K562 (cell line): Measurements from ENCODE around the gene SRSF6. TPM values are rescaled to one million over a fixed set of nuclear protein-coding genes. Genes with fewer than 3 reads are reported as not detected.

Source experiments
- CBFA2T3 ChIP-seq: fragments of 450-650 bp; IDR thresholded peaks from 2 replicates; pipeline ENCODE4 v1.6.1; 2017
- CBX3 ChIP-seq, 2 experiments: IDR thresholded peaks; 1 replicate in 1 of 2; 2 replicates in 1 of 2; pipeline ENCODE4 v1.6.1; 2012; ENCODE audit warnings: inconsistent platforms in 2 of 2, low read length in 2 of 2, borderline replicate concordance in 1 of 2, control low read depth in 1 of 2
- CREM ChIP-seq: IDR thresholded peaks from 2 replicates; pipeline ENCODE4 v1.6.1; 2014; ENCODE audit warnings: antibody characterized with exemption, low read depth
- FOSL1 ChIP-seq: fragments of 200-800 bp; sonication (Bioruptor generic); conservative IDR thresholded peaks from 2 replicates; pipeline ENCODE4 v1.6.1; 2016; ENCODE audit warnings: missing genetic modification characterization, missing compliant biosample characterization
- HDAC1 ChIP-seq, 2 experiments: fragments of 450-650 bp; IDR thresholded peaks; 2 replicates each; pipeline ENCODE4 v1.6.1; 2016 to 2017; ENCODE audit warnings: inconsistent platforms in 1 of 2, mild to moderate bottlenecking in 1 of 2, moderate library complexity in 1 of 2
- NFXL1 ChIP-seq: fragments of 450-650 bp; formaldehyde crosslinking; IDR thresholded peaks from 2 replicates; pipeline ENCODE4 v1.4.0; 2021; ENCODE audit warnings: mild to moderate bottlenecking
- PRPF4 ChIP-seq: fragments of 200-400 bp; formaldehyde crosslinking; IDR thresholded peaks from one replicate; pipeline ENCODE4 v1.6.1; 2017; ENCODE audit warnings: low read length, low read depth, mild to moderate bottlenecking; ENCODE audit not compliant: insufficient read depth, poor library complexity, severe bottlenecking
- SPI1 ChIP-seq: IDR thresholded peaks from 2 replicates; pipeline ENCODE4 v1.6.1; 2011; ENCODE audit warnings: low read depth, low read length, control low read depth, borderline replicate concordance
- TAF15 ChIP-seq: fragments of 200-400 bp; formaldehyde crosslinking; IDR thresholded peaks from 2 replicates; pipeline ENCODE4 v1.6.1; 2017; ENCODE audit warnings: mild to moderate bottlenecking, low read depth, low read length, moderate library complexity
- ZFP36 ChIP-seq: fragments of 150-350 bp; IDR thresholded peaks from 2 replicates; pipeline ENCODE4 v1.6.1; 2018; ENCODE audit warnings: low read length, low read depth; ENCODE audit not compliant: partially characterized antibody
- ZNF175 ChIP-seq: fragments of 200-800 bp; sonication (Bioruptor generic); IDR thresholded peaks from 2 replicates; pipeline ENCODE4 v1.6.1; 2016; ENCODE audit warnings: low read depth, mild to moderate bottlenecking, missing genetic modification characterization, missing compliant biosample characterization
- ZNF217 ChIP-seq: sonication (generic); formaldehyde crosslinking; IDR thresholded peaks from 2 replicates; pipeline ENCODE4 v1.8.0; 2022; ENCODE audit warnings: mild to moderate bottlenecking, missing genetic modification reagents
- ZNF263 ChIP-seq: sonication (generic); formaldehyde crosslinking; IDR thresholded peaks from 2 replicates; pipeline ENCODE4 v1.8.0; 2022; ENCODE audit warnings: mild to moderate bottlenecking, missing genetic modification reagents, borderline replicate concordance
- ZNF408 ChIP-seq: fragments of 250-450 bp; sonication (Bioruptor Pico); IDR thresholded peaks from 2 replicates; pipeline ENCODE4 v1.4.0; 2020; ENCODE audit warnings: low read depth, mild to moderate bottlenecking, moderate library complexity
- ZNF431 ChIP-seq: sonication (generic); formaldehyde crosslinking; IDR thresholded peaks from 2 replicates; pipeline ENCODE4 v1.8.0; 2022; ENCODE audit warnings: mild to moderate bottlenecking, missing genetic modification reagents
- ZNF778 ChIP-seq: fragments of 450-650 bp; formaldehyde crosslinking; IDR thresholded peaks from 2 replicates; pipeline ENCODE4 v1.4.0; 2020; ENCODE audit warnings: mild to moderate bottlenecking, moderate library complexity
- polyA plus RNA-seq, 8 experiments: library from polyadenylated mRNA; depleted of rRNA in 4 of 8; stranded (reverse) in 5 of 8; unstranded in 3 of 8; fragments of >200 nt; fragmentation: Nextera tagmentation in 2 of 8; fragmentation: Illumina TruSeq in 1 of 8; extraction: Ambion mirVana in 2 of 8; extraction: Trizol in 1 of 8; gene quantifications; 2 replicates each; pipeline versions ENCODE4 v1.2.1 to v1.2.3, GENCODE V29; 2011 to 2014; ENCODE audit warnings: inconsistent platforms in 1 of 8, missing spikeins in 1 of 8
- total RNA-seq, 7 experiments: library from RNA; depleted of rRNA in 6 of 7; stranded (reverse); fragments of >200 nt in 6 of 7; fragmentation: Illumina TruSeq in 2 of 7; extraction: Trizol in 2 of 7; gene quantifications; 2 replicates each; pipeline versions ENCODE4 v1.2.1 to v1.2.3, GENCODE V29; 2011 to 2021; ENCODE audit warnings: low replicate concordance in 1 of 7
- TF ChIP-seq, protein P1 (sequence below): sonication (generic); formaldehyde crosslinking; IDR thresholded peaks from 2 replicates; pipeline ENCODE4 v1.4.0; 2020; ENCODE audit warnings: mild to moderate bottlenecking, missing genetic modification reagents
- TF ChIP-seq, protein P2 (sequence below): fragments of 450-650 bp; formaldehyde crosslinking; IDR thresholded peaks from 2 replicates; pipeline ENCODE4 v1.4.0; 2022; ENCODE audit warnings: mild to moderate bottlenecking, moderate library complexity
- TF ChIP-seq, protein P3 (sequence below): fragments of 450-650 bp; IDR thresholded peaks from 2 replicates; pipeline ENCODE4 v1.6.1; 2016; ENCODE audit warnings: mild to moderate bottlenecking
- TF ChIP-seq, protein P4 (sequence below), 2 experiments: fragments of 450-650 bp; conservative IDR thresholded peaks; 2 replicates each; pipeline ENCODE4 v1.6.1; 2017; ENCODE audit warnings: mild to moderate bottlenecking in 2 of 2, moderate library complexity in 2 of 2
- TF ChIP-seq, protein P5 (sequence below): fragments of 450-650 bp; IDR thresholded peaks from 2 replicates; pipeline ENCODE4 v1.6.1; 2016; ENCODE audit warnings: borderline replicate concordance

The SRSF6 gene
- total and polyA plus RNA-seq, 9 of the 15 experiments (the other 6 are each of a cell fraction or from before 2014, with no cell fraction given): 52.4 to 165 (median 117) TPM

DNA sequence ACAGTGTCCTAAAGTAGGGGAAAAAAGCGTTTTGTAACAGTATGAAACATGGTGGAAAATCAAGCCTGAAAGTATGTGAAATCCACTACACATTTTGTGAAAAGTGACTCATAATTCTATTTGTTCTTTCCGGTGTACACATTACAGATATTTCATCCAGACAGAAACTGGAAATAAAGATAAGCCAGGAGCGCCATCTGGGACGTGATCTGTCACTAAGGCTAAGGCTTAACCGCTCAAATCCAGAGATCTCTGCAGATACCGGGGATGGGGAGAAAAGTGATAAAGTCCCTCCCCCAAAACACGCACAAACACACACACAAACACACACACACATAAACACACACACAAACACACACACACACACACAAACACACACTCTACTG, 26.6 kb upstream of the SRSF6 start (continued):
- TF ChIP-seq, protein P1, sequence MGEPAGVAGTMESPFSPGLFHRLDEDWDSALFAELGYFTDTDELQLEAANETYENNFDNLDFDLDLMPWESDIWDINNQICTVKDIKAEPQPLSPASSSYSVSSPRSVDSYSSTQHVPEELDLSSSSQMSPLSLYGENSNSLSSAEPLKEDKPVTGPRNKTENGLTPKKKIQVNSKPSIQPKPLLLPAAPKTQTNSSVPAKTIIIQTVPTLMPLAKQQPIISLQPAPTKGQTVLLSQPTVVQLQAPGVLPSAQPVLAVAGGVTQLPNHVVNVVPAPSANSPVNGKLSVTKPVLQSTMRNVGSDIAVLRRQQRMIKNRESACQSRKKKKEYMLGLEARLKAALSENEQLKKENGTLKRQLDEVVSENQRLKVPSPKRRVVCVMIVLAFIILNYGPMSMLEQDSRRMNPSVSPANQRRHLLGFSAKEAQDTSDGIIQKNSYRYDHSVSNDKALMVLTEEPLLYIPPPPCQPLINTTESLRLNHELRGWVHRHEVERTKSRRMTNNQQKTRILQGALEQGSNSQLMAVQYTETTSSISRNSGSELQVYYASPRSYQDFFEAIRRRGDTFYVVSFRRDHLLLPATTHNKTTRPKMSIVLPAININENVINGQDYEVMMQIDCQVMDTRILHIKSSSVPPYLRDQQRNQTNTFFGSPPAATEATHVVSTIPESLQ (CRISPR knock-in tag): no peak
- TF ChIP-seq, protein P2, sequence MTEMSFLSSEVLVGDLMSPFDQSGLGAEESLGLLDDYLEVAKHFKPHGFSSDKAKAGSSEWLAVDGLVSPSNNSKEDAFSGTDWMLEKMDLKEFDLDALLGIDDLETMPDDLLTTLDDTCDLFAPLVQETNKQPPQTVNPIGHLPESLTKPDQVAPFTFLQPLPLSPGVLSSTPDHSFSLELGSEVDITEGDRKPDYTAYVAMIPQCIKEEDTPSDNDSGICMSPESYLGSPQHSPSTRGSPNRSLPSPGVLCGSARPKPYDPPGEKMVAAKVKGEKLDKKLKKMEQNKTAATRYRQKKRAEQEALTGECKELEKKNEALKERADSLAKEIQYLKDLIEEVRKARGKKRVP (CRISPR knock-in tag): no peak
- no peak for TF ChIP-seq NFXL1 (CRISPR knock-in tag)
- no peak for TF ChIP-seq ZNF175
- TF ChIP-seq SPI1: no peak
- TF ChIP-seq ZNF408: no peak
- no peak for TF ChIP-seq TAF15
- no peak for TF ChIP-seq ZNF431 (CRISPR knock-in tag)
- TF ChIP-seq, protein P3, sequence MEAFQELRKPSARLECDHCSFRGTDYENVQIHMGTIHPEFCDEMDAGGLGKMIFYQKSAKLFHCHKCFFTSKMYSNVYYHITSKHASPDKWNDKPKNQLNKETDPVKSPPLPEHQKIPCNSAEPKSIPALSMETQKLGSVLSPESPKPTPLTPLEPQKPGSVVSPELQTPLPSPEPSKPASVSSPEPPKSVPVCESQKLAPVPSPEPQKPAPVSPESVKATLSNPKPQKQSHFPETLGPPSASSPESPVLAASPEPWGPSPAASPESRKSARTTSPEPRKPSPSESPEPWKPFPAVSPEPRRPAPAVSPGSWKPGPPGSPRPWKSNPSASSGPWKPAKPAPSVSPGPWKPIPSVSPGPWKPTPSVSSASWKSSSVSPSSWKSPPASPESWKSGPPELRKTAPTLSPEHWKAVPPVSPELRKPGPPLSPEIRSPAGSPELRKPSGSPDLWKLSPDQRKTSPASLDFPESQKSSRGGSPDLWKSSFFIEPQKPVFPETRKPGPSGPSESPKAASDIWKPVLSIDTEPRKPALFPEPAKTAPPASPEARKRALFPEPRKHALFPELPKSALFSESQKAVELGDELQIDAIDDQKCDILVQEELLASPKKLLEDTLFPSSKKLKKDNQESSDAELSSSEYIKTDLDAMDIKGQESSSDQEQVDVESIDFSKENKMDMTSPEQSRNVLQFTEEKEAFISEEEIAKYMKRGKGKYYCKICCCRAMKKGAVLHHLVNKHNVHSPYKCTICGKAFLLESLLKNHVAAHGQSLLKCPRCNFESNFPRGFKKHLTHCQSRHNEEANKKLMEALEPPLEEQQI: no peak
- TF ChIP-seq ZNF263 (CRISPR knock-in tag): no peak
- peak; percentile 84 for TF ChIP-seq CBFA2T3
- 0 out of 4 replicates have a peak, but pooled peaks of 1 of the 2 experiments have one; percentile 38 for TF ChIP-seq HDAC1 (IDR thresholded peaks at IDR 0.05)
- no peak for TF ChIP-seq ZFP36
- TF ChIP-seq, protein P4, sequence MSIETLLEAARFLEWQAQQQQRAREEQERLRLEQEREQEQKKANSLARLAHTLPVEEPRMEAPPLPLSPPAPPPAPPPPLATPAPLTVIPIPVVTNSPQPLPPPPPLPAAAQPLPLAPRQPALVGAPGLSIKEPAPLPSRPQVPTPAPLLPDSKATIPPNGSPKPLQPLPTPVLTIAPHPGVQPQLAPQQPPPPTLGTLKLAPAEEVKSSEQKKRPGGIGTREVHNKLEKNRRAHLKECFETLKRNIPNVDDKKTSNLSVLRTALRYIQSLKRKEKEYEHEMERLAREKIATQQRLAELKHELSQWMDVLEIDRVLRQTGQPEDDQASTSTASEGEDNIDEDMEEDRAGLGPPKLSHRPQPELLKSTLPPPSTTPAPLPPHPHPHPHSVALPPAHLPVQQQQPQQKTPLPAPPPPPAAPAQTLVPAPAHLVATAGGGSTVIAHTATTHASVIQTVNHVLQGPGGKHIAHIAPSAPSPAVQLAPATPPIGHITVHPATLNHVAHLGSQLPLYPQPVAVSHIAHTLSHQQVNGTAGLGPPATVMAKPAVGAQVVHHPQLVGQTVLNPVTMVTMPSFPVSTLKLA (conservative IDR thresholded peaks at IDR 0.05): no peak
- TF ChIP-seq CBX3 (IDR thresholded peaks at IDR 0.05; ENCODE audit: borderline replicate concordance in 1 of 2, low read length in 2 of 2): no peak
- TF ChIP-seq ZNF778 (CRISPR knock-in tag): no peak
- peak; percentile 74 for TF ChIP-seq FOSL1 (tag)
- TF ChIP-seq CREM: no peak
- no peak for TF ChIP-seq PRPF4
- TF ChIP-seq, protein P5, sequence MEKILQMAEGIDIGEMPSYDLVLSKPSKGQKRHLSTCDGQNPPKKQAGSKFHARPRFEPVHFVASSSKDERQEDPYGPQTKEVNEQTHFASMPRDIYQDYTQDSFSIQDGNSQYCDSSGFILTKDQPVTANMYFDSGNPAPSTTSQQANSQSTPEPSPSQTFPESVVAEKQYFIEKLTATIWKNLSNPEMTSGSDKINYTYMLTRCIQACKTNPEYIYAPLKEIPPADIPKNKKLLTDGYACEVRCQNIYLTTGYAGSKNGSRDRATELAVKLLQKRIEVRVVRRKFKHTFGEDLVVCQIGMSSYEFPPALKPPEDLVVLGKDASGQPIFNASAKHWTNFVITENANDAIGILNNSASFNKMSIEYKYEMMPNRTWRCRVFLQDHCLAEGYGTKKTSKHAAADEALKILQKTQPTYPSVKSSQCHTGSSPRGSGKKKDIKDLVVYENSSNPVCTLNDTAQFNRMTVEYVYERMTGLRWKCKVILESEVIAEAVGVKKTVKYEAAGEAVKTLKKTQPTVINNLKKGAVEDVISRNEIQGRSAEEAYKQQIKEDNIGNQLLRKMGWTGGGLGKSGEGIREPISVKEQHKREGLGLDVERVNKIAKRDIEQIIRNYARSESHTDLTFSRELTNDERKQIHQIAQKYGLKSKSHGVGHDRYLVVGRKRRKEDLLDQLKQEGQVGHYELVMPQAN: no peak
- no peak for TF ChIP-seq ZNF217
